Memory B cell (primary cell): ENCODE measurements around the gene SERF2.
"Not testable (repeated sequence)": the region's sequence is repeated elsewhere in the genome, so short reads cannot be mapped to it uniquely, and the experiment has no call there.

Experiments
- ATAC-seq: fragments of 150-1000 bp; cut with Tn5 transposase; 2 replicates; pipeline ENCODE4 v1.10.0; 2021; ENCODE audit warnings: low read depth, mild to moderate bottlenecking, moderate library complexity
- DNase-seq, 2 donors: peaks; one replicate each; pipeline ENCODE4 v3.0.0; 2022; ENCODE audit warnings: low spot score in 2 of 2
- H3K27ac Mint-ChIP-seq: one replicate; pipeline ENCODE4 v1.8.0; 2022; ENCODE audit warnings: mild to moderate bottlenecking, moderate library complexity, mixed read lengths
- H3K27me3 Mint-ChIP-seq: one replicate; pipeline ENCODE4 v1.8.0; 2022; ENCODE audit warnings: mixed read lengths
- H3K36me3 Mint-ChIP-seq: one replicate; pipeline ENCODE4 v1.8.0; 2022; ENCODE audit warnings: mild to moderate bottlenecking, mixed read lengths
- H3K4me1 Mint-ChIP-seq: one replicate; pipeline ENCODE4 v1.8.0; 2022; ENCODE audit warnings: mixed read lengths
- H3K4me3 Mint-ChIP-seq: one replicate; pipeline ENCODE4 v1.8.0; 2022; ENCODE audit warnings: mild to moderate bottlenecking, moderate library complexity, mixed read lengths
- H3K9me3 Mint-ChIP-seq: one replicate; pipeline ENCODE4 v1.8.0; 2022; ENCODE audit warnings: mixed read lengths

SERF2 gene

GRCh38 chr15:43791993-43792760, at the start of gene SERF2:
TSS of gene SERF2 (plus strand) at chr15:43792320. CDS start at chr15:43792377, 57 bp downstream.
- ATAC-seq (peak; percentile 84), DNase-seq (peak; percentile 92 to 97)
- H3K27me3 Mint-ChIP-seq = no peaks in the 10 kb centered on the region
- H3K4me3 Mint-ChIP-seq = peak within 1 kb of the TSS; percentile 95
- H3K36me3 Mint-ChIP-seq = peaks cover 23% of the 10 kb centered on the region
- peaks cover 30% of the 10 kb centered on the region for H3K4me1 Mint-ChIP-seq
- no peaks in the 10 kb centered on the region for H3K9me3 Mint-ChIP-seq
- H3K27ac Mint-ChIP-seq = peak within 1 kb of the TSS; percentile 96

DNA sequence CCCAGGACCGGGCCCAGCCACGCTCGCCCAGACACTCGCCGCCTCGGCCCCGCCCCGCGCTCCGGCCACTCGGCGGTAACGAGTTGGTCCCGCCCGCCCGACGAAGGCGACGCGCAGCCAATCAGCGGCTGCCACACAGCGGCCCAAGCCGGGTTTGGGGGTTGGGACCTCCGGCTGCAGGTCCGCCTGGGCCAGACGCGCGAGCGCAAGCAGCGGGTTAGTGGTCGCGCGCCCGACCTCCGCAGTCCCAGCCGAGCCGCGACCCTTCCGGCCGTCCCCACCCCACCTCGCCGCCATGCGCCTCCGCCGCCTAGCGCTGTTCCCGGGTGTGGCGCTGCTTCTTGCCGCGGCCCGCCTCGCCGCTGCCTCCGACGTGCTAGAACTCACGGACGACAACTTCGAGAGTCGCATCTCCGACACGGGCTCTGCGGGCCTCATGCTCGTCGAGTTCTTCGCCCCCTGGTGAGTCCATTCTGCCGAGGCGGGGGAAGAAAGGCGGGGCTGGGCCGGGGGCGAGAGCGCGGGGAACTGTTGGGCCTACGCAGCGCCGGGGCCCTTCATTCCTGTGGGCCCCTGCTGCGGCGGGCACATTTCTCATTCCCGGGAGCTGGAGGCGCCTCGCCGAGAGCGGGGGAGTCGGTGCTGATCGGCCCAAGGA, 45.7 kb upstream of the SERF2 start, which contains the start of gene PDIA3:
PDIA3 (plus strand) TSS at position 194 of the 658 bp plus-strand sequence; CDS start at position 296, 102 bp downstream.
- H3K9me3 Mint-ChIP-seq, H3K27me3 Mint-ChIP-seq, H3K36me3 Mint-ChIP-seq: not testable (repeated sequence)
- DNase-seq (peak; percentile 78 to 87), ATAC-seq (peak; percentile 70)
- H3K4me1 Mint-ChIP-seq = peaks cover 23% of the 10 kb centered on the region
- H3K4me3 Mint-ChIP-seq = peak within 1 kb of the TSS; percentile 96
- peak within 1 kb of the TSS; percentile 98 for H3K27ac Mint-ChIP-seq

DNA sequence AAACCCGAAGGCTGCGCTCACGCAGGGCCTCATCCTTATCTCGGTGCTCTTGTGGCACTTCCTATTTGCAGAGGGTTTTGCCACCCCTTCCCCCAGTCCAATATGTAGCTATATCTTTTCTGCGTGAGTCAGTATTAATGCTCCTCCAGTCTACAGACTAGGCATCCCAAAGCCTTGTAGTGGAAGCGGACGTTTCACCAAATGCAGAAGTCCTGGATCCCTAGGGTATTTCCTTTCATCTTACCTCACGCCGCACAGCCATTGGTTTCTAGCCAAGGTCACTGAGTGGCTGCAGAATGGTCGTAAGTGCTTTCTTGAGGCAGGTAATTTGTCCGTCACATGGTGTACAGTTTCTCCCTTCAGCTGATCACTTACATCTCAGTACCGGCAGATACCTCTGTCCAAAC, 45.2 kb upstream of the SERF2 start:
- Mint-ChIP-seq H3K27ac (peak overlapping the region; percentile 98), H3K4me1 (peaks cover 26% of the 10 kb centered on the region), H3K4me3 (peak overlapping the region; percentile 96)
- H3K36me3 Mint-ChIP-seq, H3K27me3 Mint-ChIP-seq, H3K9me3 Mint-ChIP-seq: not testable (repeated sequence)
- ATAC-seq (peak; percentile 16), DNase-seq (peak; percentile 20)

GRCh38 chr15:43748376-43748775, 43.7 kb upstream of the SERF2 start:
- no peak overlapping the region for H3K27ac Mint-ChIP-seq
- no peaks in the 10 kb centered on the region for H3K27me3 Mint-ChIP-seq
- ATAC-seq (no peak), DNase-seq (no peak)
- peak overlapping the region; percentile 29 for H3K4me3 Mint-ChIP-seq
- H3K36me3 Mint-ChIP-seq = peaks cover 10% of the 10 kb centered on the region
- no peaks in the 10 kb centered on the region for H3K9me3 Mint-ChIP-seq
- H3K4me1 Mint-ChIP-seq = peaks cover 29% of the 10 kb centered on the region

GRCh38 chr15:43749690-43750345, 42.3 kb upstream of the SERF2 start:
- ATAC-seq = peak; percentile 50
- Mint-ChIP-seq H3K4me1 (peaks cover 25% of the 10 kb centered on the region), H3K9me3 (no peaks in the 10 kb centered on the region), H3K4me3 (peak overlapping the region; percentile 64), H3K36me3 (peaks cover 12% of the 10 kb centered on the region), H3K27ac (peak overlapping the region; percentile 60), H3K27me3 (no peaks in the 10 kb centered on the region)
- DNase-seq = peak in 1 of 2 donors; percentile 52

- no peak for DNase-seq
- Mint-ChIP-seq H3K27me3 (no peaks in the 10 kb centered on the region), H3K9me3 (no peaks in the 10 kb centered on the region), H3K27ac (no peak overlapping the region), H3K4me1 (peaks cover 23% of the 10 kb centered on the region), H3K4me3 (no peak overlapping the region), H3K36me3 (peaks cover 15% of the 10 kb centered on the region)
- no peak for ATAC-seq
Measured at GRCh38 chr15:43751885-43752284, 40.2 kb upstream of the SERF2 start.

GRCh38 chr15:43762824-43763223, 29.3 kb upstream of the SERF2 start:
- Mint-ChIP-seq H3K27ac (no peak overlapping the region), H3K9me3 (no peaks in the 10 kb centered on the region), H3K36me3 (peaks cover 27% of the 10 kb centered on the region), H3K4me1 (no peaks in the 10 kb centered on the region), H3K27me3 (no peaks in the 10 kb centered on the region), H3K4me3 (no peak overlapping the region)
- no peak for DNase-seq
- no peak for ATAC-seq

DNA sequence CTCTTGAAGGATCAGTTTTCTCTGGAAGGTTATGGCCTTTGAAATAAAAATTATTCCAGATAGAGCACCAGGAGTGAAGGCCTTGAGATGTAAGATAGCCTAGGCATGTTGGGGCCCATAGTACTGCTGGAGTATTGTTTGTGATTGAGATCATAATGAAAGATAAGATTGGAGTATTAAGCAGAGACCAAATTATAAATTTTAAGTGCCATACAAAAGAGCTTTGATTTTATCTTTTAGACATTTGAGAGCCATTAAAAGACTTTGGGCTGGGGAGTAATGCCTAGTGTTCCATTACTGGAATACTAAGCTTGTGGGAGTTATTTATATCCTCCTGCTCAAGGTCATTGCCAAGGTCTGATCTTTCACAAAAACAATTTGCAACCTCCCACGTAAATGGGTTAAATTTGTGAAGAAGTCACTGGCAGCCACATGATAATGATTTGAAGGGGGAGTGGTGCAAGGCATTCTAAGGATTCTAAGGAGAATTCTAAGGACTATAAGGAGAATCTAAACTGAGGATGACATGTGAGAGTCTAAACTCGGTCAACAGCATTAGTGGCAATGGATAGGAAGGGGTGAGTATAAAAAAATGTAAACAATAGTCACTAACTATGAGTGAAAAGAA, 28.2 kb upstream of the SERF2 start:
- Mint-ChIP-seq H3K27ac (no peak overlapping the region), H3K4me1 (no peaks in the 10 kb centered on the region), H3K9me3 (no peaks in the 10 kb centered on the region), H3K4me3 (no peak overlapping the region), H3K27me3 (no peaks in the 10 kb centered on the region), H3K36me3 (peaks cover 31% of the 10 kb centered on the region)
- no peak for ATAC-seq
- DNase-seq = no peak

- ATAC-seq = peak; percentile 74
- H3K27ac Mint-ChIP-seq = no peak overlapping the region
- no peaks in the 10 kb centered on the region for H3K9me3 Mint-ChIP-seq
- DNase-seq = peak; percentile 48 to 58
- H3K36me3 Mint-ChIP-seq = peaks cover 38% of the 10 kb centered on the region
- H3K4me1 Mint-ChIP-seq = peaks cover 7% of the 10 kb centered on the region
- H3K4me3 Mint-ChIP-seq = no peak overlapping the region
- no peaks in the 10 kb centered on the region for H3K27me3 Mint-ChIP-seq
Measured at GRCh38 chr15:43769584-43770228, 22.4 kb upstream of the SERF2 start.

DNA sequence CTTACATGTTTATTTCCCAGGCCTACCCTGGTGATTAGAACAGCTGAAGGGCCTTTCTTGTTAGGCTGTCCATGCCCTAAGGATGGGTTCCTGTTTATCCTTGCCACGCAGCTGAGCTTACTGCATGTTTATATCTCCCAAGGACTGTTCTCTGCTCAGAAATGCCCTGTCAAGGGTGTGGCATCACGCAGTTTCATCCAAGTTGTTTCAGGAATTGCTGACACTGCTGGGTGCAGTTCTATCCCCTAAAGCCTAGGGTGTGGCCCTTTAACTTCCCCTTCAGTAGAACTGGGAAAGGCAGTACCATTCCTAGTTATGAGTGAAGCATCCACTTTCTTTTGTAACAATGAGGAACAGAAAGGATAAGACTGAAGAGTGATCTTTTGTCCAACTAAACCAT, 20.3 kb upstream of the SERF2 start:
- H3K36me3 Mint-ChIP-seq = peaks cover 29% of the 10 kb centered on the region
- ATAC-seq = no peak
- DNase-seq = no peak
- peaks cover 20% of the 10 kb centered on the region for H3K4me1 Mint-ChIP-seq
- no peaks in the 10 kb centered on the region for H3K27me3 Mint-ChIP-seq
- H3K9me3 Mint-ChIP-seq = no peaks in the 10 kb centered on the region
- no peak overlapping the region for H3K27ac Mint-ChIP-seq
- H3K4me3 Mint-ChIP-seq = no peak overlapping the region

GRCh38 chr15:43772624-43773023, 19.5 kb upstream of the SERF2 start:
- DNase-seq (no peak), ATAC-seq (no peak)
- Mint-ChIP-seq H3K4me3 (no peak overlapping the region), H3K27ac (no peak overlapping the region), H3K36me3 (peaks cover 25% of the 10 kb centered on the region), H3K27me3 (no peaks in the 10 kb centered on the region), H3K4me1 (peaks cover 20% of the 10 kb centered on the region), H3K9me3 (no peaks in the 10 kb centered on the region)

DNA sequence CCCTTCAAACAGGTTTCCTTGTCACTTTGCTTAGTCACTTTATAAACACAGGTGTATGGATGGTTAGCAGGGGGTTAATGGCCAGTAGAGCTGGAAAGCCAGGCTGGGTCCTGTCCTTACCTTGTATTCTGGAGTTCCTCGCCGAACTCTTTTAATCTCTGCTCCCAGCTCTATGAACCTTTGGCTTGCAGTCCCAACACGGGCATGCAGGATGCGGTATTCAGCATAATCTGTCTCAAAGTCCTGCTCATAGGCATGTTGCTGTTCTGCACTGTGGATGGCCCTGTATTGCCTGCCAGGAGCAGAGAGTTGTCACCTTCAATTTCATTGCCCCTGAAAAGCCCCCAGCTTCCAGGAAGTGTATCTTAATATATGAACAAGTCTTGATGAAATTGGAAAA, 18.1 kb upstream of the SERF2 start:
- Mint-ChIP-seq H3K4me3 (no peak overlapping the region), H3K27ac (no peak overlapping the region), H3K4me1 (peaks cover 20% of the 10 kb centered on the region), H3K27me3 (no peaks in the 10 kb centered on the region), H3K9me3 (no peaks in the 10 kb centered on the region), H3K36me3 (peaks cover 21% of the 10 kb centered on the region)
- DNase-seq (no peak), ATAC-seq (no peak)

GRCh38 chr15:43775411-43775965, 16.6 kb upstream of the SERF2 start:
- DNase-seq = no peak
- Mint-ChIP-seq H3K27ac (peak overlapping the region; percentile 90), H3K4me3 (peak overlapping the region; percentile 93), H3K4me1 (peaks cover 13% of the 10 kb centered on the region), H3K36me3 (peaks cover 16% of the 10 kb centered on the region), H3K9me3 (no peaks in the 10 kb centered on the region), H3K27me3 (no peaks in the 10 kb centered on the region)
- ATAC-seq = no peak
